Neural progenitor cell (in vitro differentiated cells): Measurements from ENCODE around the gene APH1B.

Experiments
- CTCF ChIP-seq: fragments of 200-600 bp; sonication (generic); IDR thresholded peaks from 2 replicates; pipeline ENCODE4 v1.5.1; 2017; ENCODE audit warnings: antibody characterized with exemption, mild to moderate bottlenecking
- EZH2 ChIP-seq: fragments of 200-600 bp; sonication (generic); IDR thresholded peaks from 2 replicates; pipeline ENCODE4 v1.6.1; 2017; ENCODE audit warnings: antibody characterized with exemption, mild to moderate bottlenecking, moderate library complexity
- EZH2phosphoT487 ChIP-seq: fragments of 200-600 bp; sonication (generic); IDR thresholded peaks from 2 replicates; pipeline ENCODE4 v1.6.1; 2017; ENCODE audit warnings: antibody characterized with exemption

- TF ChIP-seq CTCF (no peak), EZH2 (no peak), EZH2phosphoT487 (no peak)
Measured at GRCh38 chr15:63292241-63292640, 14.8 kb downstream of the APH1B start.
